ENCODE data around the gene RBBP7.

RBBP7 gene

DNA sequence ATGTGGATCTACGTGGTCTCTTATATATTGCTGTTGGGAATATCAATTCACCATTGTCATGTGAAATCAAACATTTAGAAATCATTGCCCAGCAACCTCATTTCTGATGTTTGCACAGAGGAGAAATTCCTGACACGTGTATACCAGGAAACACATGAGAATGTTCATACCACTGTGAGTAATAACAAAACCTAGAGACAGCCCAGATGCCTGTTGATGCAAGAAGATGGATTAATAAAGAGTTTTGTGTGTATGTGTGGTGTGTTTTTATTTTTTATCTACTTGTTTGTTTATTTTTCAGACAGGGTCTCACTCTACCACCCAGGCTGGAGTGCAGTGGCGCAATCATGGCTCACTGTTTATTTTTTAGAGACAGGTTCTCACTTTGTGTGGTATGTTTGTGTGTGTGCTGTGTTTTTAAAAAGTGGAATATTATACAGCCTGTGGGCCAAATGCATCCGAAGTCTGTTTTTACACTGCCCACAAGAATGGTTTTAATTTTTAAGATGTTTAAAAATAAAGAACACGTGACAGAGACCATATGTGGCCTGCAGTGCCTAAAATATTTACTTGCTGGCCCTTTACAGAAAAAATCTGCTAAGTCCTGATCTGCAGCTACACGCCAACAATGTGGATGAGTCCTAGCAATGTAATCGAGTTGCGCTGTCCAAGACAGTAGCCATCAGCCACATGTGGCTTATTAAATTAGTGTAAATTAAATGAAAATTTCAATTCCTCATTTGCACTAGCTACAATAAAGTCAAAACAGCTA is 44.7 kb downstream of the RBBP7 start:
- no peaks in the 10 kb centered on the region for H3K4me1 ChIP-seq (ENCODE audit: insufficient read depth, insufficient read length)
- DNase-seq (ENCODE audit: low read depth, low spot score): no peak

DNA sequence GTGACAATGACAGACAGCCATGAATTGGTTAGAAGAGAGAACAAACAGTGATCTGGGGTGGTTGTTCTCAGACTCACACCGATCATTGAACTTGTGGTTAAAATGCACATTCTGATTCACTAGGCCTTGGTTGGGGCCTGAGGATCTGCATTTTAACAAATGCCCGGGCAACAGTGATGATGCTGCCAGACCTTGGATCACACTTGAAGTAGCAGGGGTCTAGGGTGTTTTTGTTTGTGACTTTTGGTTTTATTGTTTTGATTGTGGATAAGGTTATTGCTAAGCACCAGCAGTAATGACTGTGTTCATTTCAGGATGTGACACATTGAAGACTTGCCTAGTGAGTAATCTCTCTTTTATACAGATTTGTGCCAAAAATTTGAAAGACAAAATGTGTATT is 47.4 kb downstream of the RBBP7 start:
- H3K27me3 ChIP-seq (ENCODE audit: insufficient read depth, insufficient read length): no peaks in the 10 kb centered on the region
- DNase-seq (ENCODE audit: low read depth, low spot score): no peak
- TF ChIP-seq SUZ12 (IDR thresholded peaks at IDR 0.05; ENCODE audit: extremely low read depth, insufficient read depth, insufficient read length) (no peak), YY1 (IDR thresholded peaks at IDR 0.05; ENCODE audit: insufficient read depth, insufficient read length) (no peak), ZNF274 (IDR thresholded peaks at IDR 0.05; ENCODE audit: low read depth, low read length) (no peak)
- no peak overlapping the region for H3K4me3 ChIP-seq (ENCODE audit: insufficient read length, low read depth)
- H3K36me3 ChIP-seq (ENCODE audit: insufficient read depth, insufficient read length, low read length): peaks cover 44% of the 10 kb centered on the region
- no peaks in the 10 kb centered on the region for H3K4me1 ChIP-seq (ENCODE audit: insufficient read depth, insufficient read length)
- H3K9ac ChIP-seq (ENCODE audit: insufficient read length, low read depth): no peak overlapping the region
- H3K9me3 ChIP-seq (ENCODE audit: insufficient read depth, low read length): no peaks in the 10 kb centered on the region

More for the DNA sequence above, 44.7 kb downstream of the RBBP7 start:
- H3K9ac ChIP-seq (ENCODE audit: insufficient read length, low read depth): no peak overlapping the region
- no peaks in the 10 kb centered on the region for H3K9me3 ChIP-seq (ENCODE audit: insufficient read depth, low read length)
- peaks cover 44% of the 10 kb centered on the region for H3K36me3 ChIP-seq (ENCODE audit: insufficient read depth, insufficient read length, low read length)
- H3K4me3 ChIP-seq (ENCODE audit: insufficient read length, low read depth): no peak overlapping the region
- TF ChIP-seq YY1 (IDR thresholded peaks at IDR 0.05; ENCODE audit: insufficient read depth, insufficient read length) (no peak), SUZ12 (IDR thresholded peaks at IDR 0.05; ENCODE audit: extremely low read depth, insufficient read depth, insufficient read length) (no peak), ZNF274 (IDR thresholded peaks at IDR 0.05; ENCODE audit: low read depth, low read length) (no peak)
- H3K27me3 ChIP-seq (ENCODE audit: insufficient read depth, insufficient read length): no peaks in the 10 kb centered on the region

DNA sequence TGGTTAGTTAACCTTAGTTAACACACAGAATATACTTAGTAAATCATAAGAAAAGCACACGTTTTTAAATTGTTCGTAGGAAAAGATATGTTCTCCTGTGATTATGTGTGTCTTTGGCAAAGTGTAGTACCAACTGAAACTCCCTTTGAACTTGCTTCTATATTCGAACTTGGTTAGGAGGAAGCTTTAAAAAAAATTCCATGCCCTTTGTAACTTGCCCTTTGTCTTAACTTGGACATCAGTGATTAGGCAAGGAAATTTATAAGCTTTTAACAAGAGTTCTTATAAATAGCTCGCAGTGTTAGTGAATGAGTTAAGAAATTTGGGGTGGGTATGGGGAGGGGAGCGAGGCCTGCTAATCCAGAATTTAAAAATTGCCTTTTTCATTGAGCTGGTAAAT is 50.5 kb downstream of the RBBP7 start:
- no peak for DNase-seq (ENCODE audit: low read depth, low spot score)
- no peaks in the 10 kb centered on the region for H3K27me3 ChIP-seq (ENCODE audit: insufficient read depth, insufficient read length)
- peaks cover 38% of the 10 kb centered on the region for H3K36me3 ChIP-seq (ENCODE audit: insufficient read depth, insufficient read length, low read length)
- no peak overlapping the region for H3K9ac ChIP-seq (ENCODE audit: insufficient read length, low read depth)
- H3K4me3 ChIP-seq (ENCODE audit: insufficient read length, low read depth): no peak overlapping the region
- no peaks in the 10 kb centered on the region for H3K4me1 ChIP-seq (ENCODE audit: insufficient read depth, insufficient read length)
- H3K9me3 ChIP-seq (ENCODE audit: insufficient read depth, low read length): no peaks in the 10 kb centered on the region
- TF ChIP-seq SUZ12 (IDR thresholded peaks at IDR 0.05; ENCODE audit: extremely low read depth, insufficient read depth, insufficient read length): no peak

DNA sequence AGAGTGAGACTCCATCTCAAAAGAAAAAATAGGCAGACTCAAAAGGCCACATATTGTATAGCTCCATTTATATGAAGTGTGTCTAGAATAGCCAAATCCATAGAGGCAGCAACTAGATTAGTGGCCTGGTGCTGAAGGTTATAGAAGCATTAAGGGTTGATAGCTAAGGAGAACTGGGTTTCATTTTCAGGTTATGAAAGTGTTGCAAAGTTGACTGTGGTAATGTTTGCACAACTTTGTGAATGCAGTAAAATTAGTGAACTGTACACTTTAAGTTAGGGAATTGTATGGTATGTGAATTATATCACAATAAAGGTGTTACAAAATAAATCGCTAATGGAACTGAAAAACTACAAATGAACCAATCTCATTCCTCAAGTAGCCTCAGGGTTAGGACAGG is 55.6 kb downstream of the RBBP7 start:
- H3K9ac ChIP-seq (ENCODE audit: insufficient read length, low read depth): no peak overlapping the region
- H3K4me1 ChIP-seq (ENCODE audit: insufficient read depth, insufficient read length): no peaks in the 10 kb centered on the region
- no peaks in the 10 kb centered on the region for H3K9me3 ChIP-seq (ENCODE audit: insufficient read depth, low read length)
- H3K36me3 ChIP-seq (ENCODE audit: insufficient read depth, insufficient read length, low read length): peaks cover 16% of the 10 kb centered on the region
- no peak for DNase-seq (ENCODE audit: low read depth, low spot score)
- H3K4me3 ChIP-seq (ENCODE audit: insufficient read length, low read depth): no peak overlapping the region
- no peaks in the 10 kb centered on the region for H3K27me3 ChIP-seq (ENCODE audit: insufficient read depth, insufficient read length)
- TF ChIP-seq SUZ12 (IDR thresholded peaks at IDR 0.05; ENCODE audit: extremely low read depth, insufficient read depth, insufficient read length): no peak

DNA sequence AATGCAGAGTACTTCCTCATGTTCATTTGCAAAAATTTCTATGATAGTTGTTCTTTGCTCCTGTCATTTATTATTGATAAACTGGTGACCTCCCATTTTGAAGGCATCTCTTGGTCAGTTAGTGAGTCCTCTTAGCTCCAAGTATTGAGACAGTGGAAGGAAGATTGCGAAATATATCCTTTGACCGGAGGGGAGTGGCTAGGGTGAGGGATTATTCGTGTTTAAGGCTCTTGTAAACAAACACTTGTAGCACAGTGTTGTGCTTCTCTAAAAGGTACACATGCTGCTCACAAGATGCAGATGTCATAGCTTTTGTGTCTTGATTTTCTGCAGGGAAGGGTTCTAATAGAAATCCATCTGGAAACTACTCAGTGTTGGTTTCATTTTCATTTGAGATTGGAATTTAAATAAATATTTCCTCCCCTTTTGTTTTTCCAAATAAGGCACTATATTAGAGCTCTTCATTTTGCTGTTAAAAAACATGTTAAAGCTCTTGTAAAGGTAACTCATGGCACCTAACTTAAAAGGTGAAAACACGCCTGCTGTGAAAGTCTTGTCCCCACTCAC is 62.1 kb downstream of the RBBP7 start:
- Histone ChIP-seq H3K27me3 (ENCODE audit: insufficient read depth, insufficient read length) (no peaks in the 10 kb centered on the region), H3K9ac (ENCODE audit: insufficient read length, low read depth) (no peak overlapping the region), H3K4me1 (ENCODE audit: insufficient read depth, insufficient read length) (no peaks in the 10 kb centered on the region), H3K4me3 (ENCODE audit: insufficient read length, low read depth) (no peak overlapping the region), H3K9me3 (ENCODE audit: insufficient read depth, low read length) (no peaks in the 10 kb centered on the region), H3K36me3 (ENCODE audit: insufficient read depth, insufficient read length, low read length) (peaks cover 6% of the 10 kb centered on the region)
- no peak for DNase-seq (ENCODE audit: low read depth, low spot score)
- TF ChIP-seq SUZ12 (IDR thresholded peaks at IDR 0.05; ENCODE audit: extremely low read depth, insufficient read depth, insufficient read length) (no peak), YY1 (IDR thresholded peaks at IDR 0.05; ENCODE audit: insufficient read depth, insufficient read length) (no peak), ZNF274 (IDR thresholded peaks at IDR 0.05; ENCODE audit: low read depth, low read length) (no peak)

DNA sequence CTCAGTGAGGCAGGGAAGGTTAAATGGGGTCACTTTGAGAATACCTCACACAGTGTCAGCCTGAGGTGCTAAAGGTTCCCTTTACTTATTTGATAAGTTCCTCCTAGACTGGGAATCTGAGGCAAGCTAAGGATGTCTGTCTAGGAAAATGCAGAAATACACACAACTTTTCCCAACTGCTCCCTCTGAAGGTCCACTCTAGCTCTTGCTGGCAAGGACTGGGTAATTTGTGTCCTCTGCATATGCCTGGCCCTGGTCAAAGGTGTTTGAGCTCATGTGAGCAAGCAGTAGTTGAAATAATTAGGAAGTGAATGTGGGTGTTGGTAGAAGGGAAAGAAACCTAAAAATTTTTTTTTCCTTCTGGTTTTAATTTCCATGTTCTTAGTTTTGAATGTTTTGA is 62.6 kb downstream of the RBBP7 start:
- Histone ChIP-seq H3K9me3 (ENCODE audit: insufficient read depth, low read length) (no peaks in the 10 kb centered on the region), H3K4me1 (ENCODE audit: insufficient read depth, insufficient read length) (no peaks in the 10 kb centered on the region), H3K36me3 (ENCODE audit: insufficient read depth, insufficient read length, low read length) (peaks cover 12% of the 10 kb centered on the region), H3K4me3 (ENCODE audit: insufficient read length, low read depth) (no peak overlapping the region), H3K27me3 (ENCODE audit: insufficient read depth, insufficient read length) (no peaks in the 10 kb centered on the region), H3K9ac (ENCODE audit: insufficient read length, low read depth) (peak overlapping the region; percentile 32)
- no peak for DNase-seq (ENCODE audit: low read depth, low spot score)
- no peak for TF ChIP-seq YY1 (IDR thresholded peaks at IDR 0.05; ENCODE audit: insufficient read depth, insufficient read length)
- no peak for TF ChIP-seq SUZ12 (IDR thresholded peaks at IDR 0.05; ENCODE audit: extremely low read depth, insufficient read depth, insufficient read length)
- TF ChIP-seq ZNF274 (IDR thresholded peaks at IDR 0.05; ENCODE audit: low read depth, low read length): no peak

DNA sequence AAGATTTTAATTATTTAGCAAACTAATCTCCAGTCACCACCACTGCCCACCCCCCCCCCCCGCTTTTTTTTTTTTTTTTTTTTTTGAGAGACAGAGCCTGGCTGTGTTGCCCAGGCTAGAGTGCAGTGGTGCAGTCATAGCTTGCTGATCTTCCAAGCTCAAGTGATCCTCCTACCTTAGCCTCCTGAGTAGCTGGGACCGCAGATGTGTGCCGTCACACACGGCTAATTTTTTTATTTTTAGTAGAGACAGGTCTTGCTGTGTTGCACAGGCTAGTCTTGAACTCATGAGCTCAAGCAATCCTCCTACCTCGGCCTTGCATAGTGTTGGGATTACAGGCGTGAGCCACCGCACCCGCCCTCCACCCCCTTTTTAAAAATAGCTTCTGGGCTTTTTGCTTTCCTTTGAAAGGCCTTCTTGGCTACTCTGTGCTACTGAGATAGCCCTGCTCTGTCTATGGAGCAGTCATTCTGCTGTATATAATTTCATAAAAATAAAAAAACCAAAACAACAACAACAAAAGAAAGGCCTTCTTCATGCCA is 65.2 kb downstream of the RBBP7 start:
- H3K36me3 ChIP-seq (ENCODE audit: insufficient read depth, insufficient read length, low read length): peaks cover 7% of the 10 kb centered on the region
- no peaks in the 10 kb centered on the region for H3K27me3 ChIP-seq (ENCODE audit: insufficient read depth, insufficient read length)
- H3K4me3 ChIP-seq (ENCODE audit: insufficient read length, low read depth): no peak overlapping the region
- no peak for TF ChIP-seq ZNF274 (IDR thresholded peaks at IDR 0.05; ENCODE audit: low read depth, low read length)
- no peak for TF ChIP-seq YY1 (IDR thresholded peaks at IDR 0.05; ENCODE audit: insufficient read depth, insufficient read length)
- DNase-seq (ENCODE audit: low read depth, low spot score): no peak
- no peak overlapping the region for H3K9ac ChIP-seq (ENCODE audit: insufficient read length, low read depth)
- H3K9me3 ChIP-seq (ENCODE audit: insufficient read depth, low read length): no peaks in the 10 kb centered on the region
- no peaks in the 10 kb centered on the region for H3K4me1 ChIP-seq (ENCODE audit: insufficient read depth, insufficient read length)

All from NT2/D1 (cell line).